ENCODE data around the gene CCBE1. TPM values are rescaled to one million over a fixed set of nuclear protein-coding genes. Genes with fewer than 3 reads are reported as not detected.

Gene CCBE1
- total and polyA plus RNA-seq, 7 donors = 0.01 to 0.77 (median 0.14) TPM; not detected in 1

DNA sequence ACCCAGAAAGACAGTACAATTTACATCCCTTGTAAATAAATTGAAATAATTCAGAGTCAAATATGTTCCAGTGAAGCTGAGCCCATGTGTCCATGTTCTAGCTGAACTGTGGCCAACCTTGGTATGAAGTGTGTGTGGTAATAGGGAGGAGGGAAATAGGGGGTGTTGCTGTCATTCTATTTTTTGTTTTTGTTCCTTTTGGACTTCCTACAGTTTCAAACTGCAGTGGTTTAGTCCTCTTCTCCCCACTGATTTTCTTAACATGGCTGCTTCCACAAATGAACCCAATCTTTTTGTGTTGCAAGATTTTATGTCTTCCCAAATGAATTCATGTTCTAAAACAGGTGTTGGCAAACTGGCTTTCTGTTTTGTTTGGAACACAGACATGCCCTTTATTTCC lies 156.9 kb downstream of the CCBE1 start:
- Histone ChIP-seq H3K4me1 (no peaks in the 10 kb centered on the region), H3K27me3 (ENCODE audit: insufficient read depth in 3 of 3, low read length in 2 of 3) (peaks cover 0 to 1% (median 0%) of the 10 kb centered on the region in 3 donors), H3K4me3 (no peak overlapping the region), H3K9me3 (no peaks in the 10 kb centered on the region), H3K27ac (no peak overlapping the region), H3K36me3 (ENCODE audit: insufficient read depth in 1 of 2, low read depth in 1 of 2) (no peaks in the 10 kb centered on the region)
- no peak for ATAC-seq
- TF ChIP-seq, protein P1, sequence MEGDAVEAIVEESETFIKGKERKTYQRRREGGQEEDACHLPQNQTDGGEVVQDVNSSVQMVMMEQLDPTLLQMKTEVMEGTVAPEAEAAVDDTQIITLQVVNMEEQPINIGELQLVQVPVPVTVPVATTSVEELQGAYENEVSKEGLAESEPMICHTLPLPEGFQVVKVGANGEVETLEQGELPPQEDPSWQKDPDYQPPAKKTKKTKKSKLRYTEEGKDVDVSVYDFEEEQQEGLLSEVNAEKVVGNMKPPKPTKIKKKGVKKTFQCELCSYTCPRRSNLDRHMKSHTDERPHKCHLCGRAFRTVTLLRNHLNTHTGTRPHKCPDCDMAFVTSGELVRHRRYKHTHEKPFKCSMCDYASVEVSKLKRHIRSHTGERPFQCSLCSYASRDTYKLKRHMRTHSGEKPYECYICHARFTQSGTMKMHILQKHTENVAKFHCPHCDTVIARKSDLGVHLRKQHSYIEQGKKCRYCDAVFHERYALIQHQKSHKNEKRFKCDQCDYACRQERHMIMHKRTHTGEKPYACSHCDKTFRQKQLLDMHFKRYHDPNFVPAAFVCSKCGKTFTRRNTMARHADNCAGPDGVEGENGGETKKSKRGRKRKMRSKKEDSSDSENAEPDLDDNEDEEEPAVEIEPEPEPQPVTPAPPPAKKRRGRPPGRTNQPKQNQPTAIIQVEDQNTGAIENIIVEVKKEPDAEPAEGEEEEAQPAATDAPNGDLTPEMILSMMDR (IDR thresholded peaks at IDR 0.05) = no peak
- no peak for DNase-seq
- intact Hi-C loops (cut with DNase I) = no loop called here

DNA sequence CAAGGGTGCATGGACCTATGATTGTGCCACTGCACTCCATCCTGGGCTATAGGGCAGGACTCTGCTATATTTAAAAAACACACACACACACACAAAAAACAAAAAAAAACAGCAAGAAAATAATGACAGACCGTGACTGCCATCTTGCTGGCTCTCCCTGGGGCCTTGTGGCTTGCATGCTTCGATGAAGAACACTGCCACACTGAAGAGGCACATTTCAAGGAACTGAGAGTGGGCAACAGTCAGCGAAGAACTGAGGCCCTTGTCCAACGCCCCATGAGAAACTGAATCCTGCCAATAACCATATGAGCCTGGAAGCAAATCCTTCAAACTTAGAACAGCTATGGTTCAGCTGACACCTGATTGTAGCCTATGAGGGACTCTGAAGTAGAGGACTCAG lies 158.1 kb downstream of the CCBE1 start:
- 82 to 89% (median 87%) methylated on average over 4 of the region's 4 CpGs for WGBS, 3 donors
- Histone ChIP-seq H3K9me3 (no peaks in the 10 kb centered on the region), H3K4me1 (no peaks in the 10 kb centered on the region), H3K27me3 (ENCODE audit: insufficient read depth in 3 of 3, low read length in 2 of 3) (peaks cover 0 to 1% (median 0%) of the 10 kb centered on the region in 3 donors), H3K36me3 (ENCODE audit: insufficient read depth in 1 of 2, low read depth in 1 of 2) (no peaks in the 10 kb centered on the region), H3K27ac (no peak overlapping the region), H3K4me3 (no peak overlapping the region)
- intact Hi-C loops (cut with DNase I) = no loop called here
- ATAC-seq = no peak
- TF ChIP-seq, protein P1 (IDR thresholded peaks at IDR 0.05) = no peak
- no peak for DNase-seq

DNA sequence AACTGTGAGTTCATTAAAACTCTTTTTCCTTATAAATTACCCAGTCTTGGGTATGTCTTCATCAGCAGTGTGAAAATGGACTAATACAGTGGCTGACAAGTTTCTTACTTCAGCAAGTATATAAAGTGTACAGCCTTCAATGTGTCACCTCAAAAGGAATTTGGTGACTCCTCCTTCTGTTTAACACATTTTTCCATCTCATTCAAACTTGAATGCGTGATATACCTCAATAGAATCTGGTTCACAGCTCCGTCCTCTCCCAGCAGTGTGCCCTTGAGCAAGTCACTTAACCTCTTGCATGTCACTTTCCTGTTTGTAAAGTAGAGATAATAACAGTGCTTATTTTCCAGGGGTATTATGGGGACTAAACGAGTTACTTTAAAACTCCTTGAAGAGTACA lies 159.6 kb downstream of the CCBE1 start:
- TF ChIP-seq, protein P1 (IDR thresholded peaks at IDR 0.05) = no peak
- Histone ChIP-seq H3K4me3 (no peak overlapping the region), H3K27me3 (ENCODE audit: insufficient read depth in 3 of 3, low read length in 2 of 3) (peaks cover 0 to 1% (median 0%) of the 10 kb centered on the region in 3 donors), H3K9me3 (no peaks in the 10 kb centered on the region), H3K4me1 (no peaks in the 10 kb centered on the region), H3K36me3 (ENCODE audit: insufficient read depth in 1 of 2, low read depth in 1 of 2) (no peaks in the 10 kb centered on the region), H3K27ac (no peak overlapping the region)
- intact Hi-C loops (cut with DNase I) = no loop called here
- ATAC-seq (no peak), DNase-seq (no peak)
- 81 to 87% (median 83%) methylated on average over 3 of the region's 3 CpGs for WGBS, 3 donors

DNA sequence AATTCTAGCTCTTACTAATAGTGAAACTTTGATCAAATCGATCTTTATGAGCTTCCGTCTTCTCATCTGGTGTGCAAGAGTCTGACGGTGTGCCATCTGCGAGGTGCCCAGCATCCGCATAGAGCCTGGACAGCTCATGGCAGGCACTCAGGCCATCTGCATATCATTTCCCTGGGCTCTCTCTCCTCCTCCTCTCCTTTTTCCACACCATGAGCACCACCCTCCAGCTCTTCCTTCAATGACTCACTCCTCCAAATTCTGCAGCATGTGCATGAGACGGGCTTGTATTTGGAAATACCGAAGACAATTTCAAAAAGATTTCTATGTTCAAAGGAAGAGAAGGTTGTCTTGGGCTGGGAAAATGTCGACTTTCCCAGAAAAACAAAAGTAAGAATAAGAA lies 161.1 kb downstream of the CCBE1 start:
- Histone ChIP-seq H3K27ac (no peak overlapping the region), H3K4me1 (no peaks in the 10 kb centered on the region), H3K4me3 (no peak overlapping the region), H3K9me3 (no peaks in the 10 kb centered on the region), H3K27me3 (ENCODE audit: insufficient read depth in 3 of 3, low read length in 2 of 3) (peaks cover 0 to 1% (median 0%) of the 10 kb centered on the region in 3 donors), H3K36me3 (ENCODE audit: insufficient read depth in 1 of 2, low read depth in 1 of 2) (no peaks in the 10 kb centered on the region)
- ATAC-seq (no peak), DNase-seq (no peak)
- TF ChIP-seq, protein P1 (IDR thresholded peaks at IDR 0.05) = no peak
- intact Hi-C loops (cut with DNase I) = no loop called here
- WGBS, 3 donors = 81 to 89% (median 88%) methylated on average over 8 of the region's 8 CpGs

DNA sequence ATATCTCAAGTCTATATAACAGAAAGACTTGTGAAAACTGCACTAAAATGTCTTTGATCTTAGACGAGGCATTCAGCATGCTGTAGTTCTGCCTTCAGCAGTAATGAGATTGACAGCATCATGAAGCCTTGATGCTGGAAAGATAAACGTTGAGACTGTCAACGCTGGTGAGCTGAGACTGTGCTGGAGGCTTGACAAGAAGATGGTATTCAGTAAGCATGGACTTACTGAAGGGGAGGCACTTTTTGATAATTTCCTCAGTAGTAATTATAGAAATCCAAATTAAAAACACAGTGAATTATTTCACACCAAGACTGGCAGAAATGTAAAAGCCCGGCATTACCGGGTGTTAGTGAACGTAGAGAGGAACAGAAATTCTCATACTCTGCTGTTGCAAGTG lies 162.2 kb downstream of the CCBE1 start:
- DNase-seq (no peak), ATAC-seq (no peak)
- 38 to 44% (median 42%) methylated on average over 6 of the region's 6 CpGs for WGBS, 3 donors
- H3K4me1 ChIP-seq = no peaks in the 10 kb centered on the region
- peaks cover 0 to 1% (median 0%) of the 10 kb centered on the region in 3 donors for H3K27me3 ChIP-seq (ENCODE audit: insufficient read depth in 3 of 3, low read length in 2 of 3)
- TF ChIP-seq, protein P1 (IDR thresholded peaks at IDR 0.05) = no peak
- H3K36me3 ChIP-seq (ENCODE audit: insufficient read depth in 1 of 2, low read depth in 1 of 2) = no peaks in the 10 kb centered on the region
- no peak overlapping the region for H3K27ac ChIP-seq
- H3K9me3 ChIP-seq = no peaks in the 10 kb centered on the region
- intact Hi-C loops (cut with DNase I) = no loop called here
- no peak overlapping the region for H3K4me3 ChIP-seq

Data from psoas muscle (tissue), 8 donors.